ENCODE data around the gene GIMAP1.
"Not testable (repeated sequence)": the region's sequence is repeated elsewhere in the genome, so short reads cannot be mapped to it uniquely, and the experiment has no call there.

The GIMAP1 gene

DNA sequence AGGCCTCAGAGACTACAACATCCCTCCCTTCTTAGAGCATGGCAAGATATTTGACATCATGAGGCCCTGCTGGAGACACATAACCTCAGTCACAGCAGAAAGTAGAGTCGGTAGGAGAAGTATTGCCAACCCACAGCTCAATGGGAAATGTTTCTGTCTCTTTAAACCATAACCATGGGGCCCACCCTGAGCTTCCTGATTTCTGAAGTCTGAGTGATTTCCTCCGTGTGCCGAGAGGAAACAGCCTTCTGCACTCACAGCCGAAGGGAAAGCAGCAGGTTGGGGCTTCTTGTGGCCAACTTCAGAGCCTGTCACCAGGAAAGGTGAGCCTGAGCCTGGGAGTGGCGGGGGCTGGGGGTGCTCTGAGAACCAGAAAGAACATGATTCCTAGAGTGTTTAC lies at the start of gene GIMAP1:
Gene GIMAP1, plus strand, starts transcription at position 246 of the 400 bp plus-strand sequence. CDS start 2,435 bp downstream, outside the sequence.
- no peak for DNase-seq (ENCODE audit: low read depth)

DNA sequence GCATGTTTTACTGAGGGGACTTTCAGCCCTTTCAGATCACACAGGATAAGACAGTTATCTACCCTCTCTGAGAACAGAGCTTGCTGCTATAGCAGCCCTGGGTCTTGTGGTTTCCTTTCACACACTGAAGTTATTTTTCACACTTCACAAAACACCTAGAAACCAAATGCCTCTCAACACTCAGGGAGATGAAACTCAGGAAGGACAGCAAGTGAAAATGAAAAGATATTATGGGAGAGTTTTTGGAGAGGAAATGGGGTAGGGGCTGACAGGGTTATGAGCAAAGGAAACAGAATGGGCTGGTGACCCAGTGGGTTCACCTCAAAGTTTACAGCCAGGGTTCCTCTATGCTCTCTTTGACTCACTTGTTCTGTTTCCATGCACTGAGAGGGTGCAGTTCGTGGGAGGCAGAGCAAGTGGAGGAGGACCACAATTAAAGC lies 47.9 kb upstream of the GIMAP1 start:
- no peak for DNase-seq (ENCODE audit: low read depth)

- DNase-seq (ENCODE audit: low read depth) = no peak
Observed at GRCh38 chr7:150668977-150669376, 47.4 kb upstream of the GIMAP1 start.

- not testable (repeated sequence) for DNase-seq (ENCODE audit: low read depth)
Observed at GRCh38 chr7:150671798-150672585, 44.4 kb upstream of the GIMAP1 start.

- DNase-seq (ENCODE audit: low read depth) = no peak
Observed at GRCh38 chr7:150675714-150676113, 40.7 kb upstream of the GIMAP1 start.

GRCh38 chr7:150676276-150676675 lies 40.1 kb upstream of the GIMAP1 start:
- DNase-seq (ENCODE audit: low read depth) = not testable (repeated sequence)

- DNase-seq (ENCODE audit: low read depth) = not testable (repeated sequence)
Observed at GRCh38 chr7:150676854-150677253, 39.6 kb upstream of the GIMAP1 start.

GRCh38 chr7:150678601-150679000 lies 37.8 kb upstream of the GIMAP1 start:
- not testable (repeated sequence) for DNase-seq (ENCODE audit: low read depth)

DNA sequence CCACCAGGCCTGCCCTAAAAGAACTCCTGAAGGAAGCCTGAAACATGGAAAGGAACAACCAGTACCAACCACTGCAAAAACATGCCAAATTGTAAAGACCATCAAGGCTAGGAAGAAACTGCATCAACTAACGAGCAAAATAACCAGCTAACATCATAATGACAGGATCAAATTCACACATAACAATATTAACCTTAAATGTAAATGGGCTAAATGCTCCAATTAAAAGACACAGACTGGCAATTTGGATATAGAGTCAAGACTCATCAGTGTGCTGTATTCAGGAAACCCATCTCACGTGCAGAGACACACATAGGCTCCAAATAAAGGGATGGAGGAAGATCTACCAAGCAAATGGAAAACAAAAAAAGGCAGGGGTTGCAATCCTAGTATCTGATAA lies 36.0 kb upstream of the GIMAP1 start:
- DNase-seq (ENCODE audit: low read depth) = not testable (repeated sequence)

DNA sequence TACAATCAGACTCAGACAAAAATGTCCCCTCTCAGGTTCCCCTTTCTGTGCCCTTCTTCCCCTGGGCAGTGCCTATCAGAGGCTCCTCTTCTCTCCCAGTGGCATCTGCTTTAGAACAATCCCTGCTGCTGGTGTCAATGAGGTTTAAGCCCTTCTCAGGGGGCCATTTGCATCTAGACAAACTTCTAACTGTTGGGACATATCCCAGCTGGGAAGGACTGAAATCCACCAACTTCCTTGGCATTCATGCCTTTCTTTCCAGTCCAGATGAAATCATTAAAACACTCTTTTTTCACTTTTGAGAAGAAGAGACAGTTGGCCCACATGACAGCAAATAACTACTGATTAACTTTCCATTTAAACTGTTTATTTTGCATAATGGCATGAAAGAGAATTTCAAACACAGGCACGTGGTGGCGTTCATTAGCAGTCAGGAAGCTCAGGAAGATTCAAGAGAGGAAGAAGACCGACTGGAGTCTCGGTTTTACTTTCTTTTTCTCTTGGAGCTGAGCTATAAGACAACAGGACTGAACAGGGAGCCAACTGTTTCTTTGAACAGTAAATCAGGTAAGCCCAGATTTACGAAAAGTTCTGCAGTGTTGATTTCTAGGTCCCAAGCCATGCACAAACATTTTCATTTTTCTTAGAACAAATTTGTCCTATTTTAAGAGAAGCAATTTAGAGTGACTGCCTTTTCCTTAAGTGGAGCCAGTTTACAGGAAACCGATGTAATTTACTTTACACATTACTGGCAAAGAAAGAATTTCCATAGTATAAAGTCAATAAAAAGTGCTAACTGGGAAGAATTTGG lies 31.0 kb upstream of the GIMAP1 start, which contains the start of gene GIMAP2:
Gene GIMAP2, plus strand, starts transcription at position 488 of the 811 bp plus-strand sequence. CDS start 1,354 bp downstream, outside the sequence.
- DNase-seq (ENCODE audit: low read depth) = no peak

DNA sequence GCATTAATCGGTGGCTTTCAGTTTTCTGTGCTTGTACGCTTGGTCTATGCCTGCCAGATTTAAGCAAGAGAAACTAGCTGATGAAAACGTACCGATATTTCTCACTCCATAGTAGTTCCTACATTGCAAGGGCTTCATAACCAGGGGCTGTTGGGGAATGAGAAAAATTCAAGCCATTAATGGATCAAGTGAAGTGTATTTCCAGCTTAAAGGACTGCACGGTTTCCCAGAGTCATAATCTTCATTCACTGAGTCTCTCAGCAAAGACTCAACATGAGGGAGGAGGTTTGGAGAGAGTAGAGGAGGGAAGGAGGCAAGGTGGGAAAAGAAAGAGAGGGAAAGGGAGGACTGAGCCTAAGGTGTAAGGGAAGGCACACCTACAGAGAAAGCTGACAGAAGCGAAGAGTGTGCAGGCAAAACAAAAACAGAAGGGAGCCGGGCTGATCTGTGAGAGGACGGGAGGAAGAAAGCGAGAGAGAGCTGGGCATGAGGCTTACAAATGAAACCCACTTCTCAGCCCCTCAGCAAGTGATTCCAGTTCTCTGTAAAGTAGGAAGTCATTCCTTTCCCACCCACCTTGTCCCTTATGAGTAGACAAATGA lies 30.3 kb upstream of the GIMAP1 start:
- DNase-seq (ENCODE audit: low read depth) = no peak

GRCh38 chr7:150688630-150689029 lies 27.8 kb upstream of the GIMAP1 start:
- DNase-seq (ENCODE audit: low read depth) = no peak

- DNase-seq (ENCODE audit: low read depth) = no peak
Observed at GRCh38 chr7:150695654-150696053, 20.8 kb upstream of the GIMAP1 start.

GRCh38 chr7:150703209-150703608 lies 13.2 kb upstream of the GIMAP1 start:
- no peak for DNase-seq (ENCODE audit: low read depth)

DNA sequence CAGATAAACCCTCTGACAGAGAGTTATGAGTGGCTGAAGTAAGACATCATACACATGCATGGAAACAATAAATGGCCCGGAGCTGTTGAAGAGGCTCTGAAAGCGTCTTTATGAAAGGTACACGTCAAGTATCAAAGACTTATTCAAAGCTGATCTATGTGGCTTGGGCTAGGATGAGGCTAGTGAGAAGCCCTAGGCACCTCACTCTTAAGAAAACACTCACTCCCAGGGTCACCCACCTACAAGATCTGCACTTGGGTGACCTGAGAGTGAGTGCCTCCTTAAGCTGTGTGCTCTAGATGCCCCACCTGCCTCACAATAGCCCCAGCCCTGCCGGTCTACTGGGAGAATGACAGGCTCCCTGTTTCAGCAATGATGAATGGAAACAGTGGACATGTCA lies 1.1 kb upstream of the GIMAP1 start:
- DNase-seq (ENCODE audit: low read depth) = no peak

GRCh38 chr7:150715738-150716137 lies 675 bp upstream of the GIMAP1 start:
- DNase-seq (ENCODE audit: low read depth) = no peak

GRCh38 chr7:150716939-150717338 lies 526 bp downstream of the GIMAP1 start:
- no peak for DNase-seq (ENCODE audit: low read depth)

GRCh38 chr7:150717814-150718420 lies 1.5 kb downstream of the GIMAP1 start:
- no peak for DNase-seq (ENCODE audit: low read depth)

GRCh38 chr7:150719436-150719835 lies 3.0 kb downstream of the GIMAP1 start:
- DNase-seq (ENCODE audit: low read depth) = no peak

GRCh38 chr7:150719960-150720891 lies 3.8 kb downstream of the GIMAP1 start:
- DNase-seq (ENCODE audit: low read depth) = no peak

DNA sequence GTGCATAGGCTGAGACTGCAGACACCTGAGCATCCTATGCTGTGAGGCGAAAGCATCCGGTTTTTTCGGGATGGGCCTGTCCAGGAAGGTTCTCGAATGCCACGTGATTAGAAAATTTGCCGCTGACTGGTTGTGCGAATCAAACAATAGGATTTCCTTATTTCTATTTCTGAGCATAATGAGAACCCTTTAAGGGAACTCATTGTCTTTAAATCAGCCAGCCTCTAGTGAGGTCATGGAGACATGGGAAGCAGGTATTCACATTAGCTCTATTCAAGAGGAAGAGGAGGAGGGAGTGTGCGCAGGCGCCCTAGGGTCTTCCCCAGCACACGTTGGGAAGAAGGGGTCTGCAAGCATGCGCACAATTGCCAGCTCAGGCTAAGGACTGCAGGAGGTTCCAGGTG lies 5.6 kb downstream of the GIMAP1 start:
- DNase-seq (ENCODE audit: low read depth) = no peak
